GM12801 (cell line): ENCODE measurements around the gene SLC24A4.

Experiments used
- CTCF ChIP-seq: IDR thresholded peaks from one replicate; pipeline ENCODE4 v1.5.1; 2011; ENCODE audit warnings: control low read depth; ENCODE audit not compliant: insufficient read length; ENCODE audit errors: extremely low read depth

Gene SLC24A4, protein sequence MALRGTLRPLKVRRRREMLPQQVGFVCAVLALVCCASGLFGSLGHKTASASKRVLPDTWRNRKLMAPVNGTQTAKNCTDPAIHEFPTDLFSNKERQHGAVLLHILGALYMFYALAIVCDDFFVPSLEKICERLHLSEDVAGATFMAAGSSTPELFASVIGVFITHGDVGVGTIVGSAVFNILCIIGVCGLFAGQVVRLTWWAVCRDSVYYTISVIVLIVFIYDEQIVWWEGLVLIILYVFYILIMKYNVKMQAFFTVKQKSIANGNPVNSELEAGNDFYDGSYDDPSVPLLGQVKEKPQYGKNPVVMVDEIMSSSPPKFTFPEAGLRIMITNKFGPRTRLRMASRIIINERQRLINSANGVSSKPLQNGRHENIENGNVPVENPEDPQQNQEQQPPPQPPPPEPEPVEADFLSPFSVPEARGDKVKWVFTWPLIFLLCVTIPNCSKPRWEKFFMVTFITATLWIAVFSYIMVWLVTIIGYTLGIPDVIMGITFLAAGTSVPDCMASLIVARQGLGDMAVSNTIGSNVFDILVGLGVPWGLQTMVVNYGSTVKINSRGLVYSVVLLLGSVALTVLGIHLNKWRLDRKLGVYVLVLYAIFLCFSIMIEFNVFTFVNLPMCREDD

GRCh38 chr14:92323011-92323915 is at the start of gene SLC24A4:
SLC24A4 (plus strand) TSS chr14:92323165; CDS start chr14:92323831, 666 bp downstream.
- no peak for TF ChIP-seq CTCF

DNA sequence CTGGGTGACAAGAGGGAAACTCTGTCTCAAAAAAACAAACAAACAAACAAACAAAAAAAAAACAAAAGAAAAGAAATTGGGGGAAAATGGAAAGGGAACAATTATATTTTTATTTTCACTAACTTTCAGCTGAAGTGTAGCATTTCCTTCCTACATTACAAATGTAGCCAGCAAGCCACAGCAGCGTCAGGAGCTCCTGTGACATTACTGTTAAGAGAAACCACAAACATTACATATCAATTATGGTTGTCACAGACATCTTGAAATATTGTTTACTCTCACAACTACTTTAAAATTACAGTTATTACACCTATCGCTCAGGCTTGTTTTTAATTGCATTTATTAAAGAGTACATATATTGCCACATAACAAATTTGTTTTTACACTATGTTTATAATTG is 49.8 kb upstream of the SLC24A4 start:
- TF ChIP-seq CTCF, result no peak

- TF ChIP-seq CTCF, result no peak
Observed at GRCh38 chr14:92274055-92274454, 48.9 kb upstream of the SLC24A4 start.

GRCh38 chr14:92276074-92276473 is 46.9 kb upstream of the SLC24A4 start:
- TF ChIP-seq CTCF, result no peak

GRCh38 chr14:92277031-92277430 is 45.9 kb upstream of the SLC24A4 start:
- no peak for TF ChIP-seq CTCF

GRCh38 chr14:92280554-92281262 is 42.3 kb upstream of the SLC24A4 start:
- no peak for TF ChIP-seq CTCF
